Glomerular visceral epithelial cell (primary cell): Measurements from ENCODE around the gene THSD7A.
A peak's percentile ranks its signal among the peaks of the same experiment; 100 is the strongest.

Experiments used
- DNase-seq: peaks from one replicate; pipeline ENCODE4 v3.0.0-alpha.2; 2016; ENCODE audit errors: extremely low spot score

Gene THSD7A

DNA sequence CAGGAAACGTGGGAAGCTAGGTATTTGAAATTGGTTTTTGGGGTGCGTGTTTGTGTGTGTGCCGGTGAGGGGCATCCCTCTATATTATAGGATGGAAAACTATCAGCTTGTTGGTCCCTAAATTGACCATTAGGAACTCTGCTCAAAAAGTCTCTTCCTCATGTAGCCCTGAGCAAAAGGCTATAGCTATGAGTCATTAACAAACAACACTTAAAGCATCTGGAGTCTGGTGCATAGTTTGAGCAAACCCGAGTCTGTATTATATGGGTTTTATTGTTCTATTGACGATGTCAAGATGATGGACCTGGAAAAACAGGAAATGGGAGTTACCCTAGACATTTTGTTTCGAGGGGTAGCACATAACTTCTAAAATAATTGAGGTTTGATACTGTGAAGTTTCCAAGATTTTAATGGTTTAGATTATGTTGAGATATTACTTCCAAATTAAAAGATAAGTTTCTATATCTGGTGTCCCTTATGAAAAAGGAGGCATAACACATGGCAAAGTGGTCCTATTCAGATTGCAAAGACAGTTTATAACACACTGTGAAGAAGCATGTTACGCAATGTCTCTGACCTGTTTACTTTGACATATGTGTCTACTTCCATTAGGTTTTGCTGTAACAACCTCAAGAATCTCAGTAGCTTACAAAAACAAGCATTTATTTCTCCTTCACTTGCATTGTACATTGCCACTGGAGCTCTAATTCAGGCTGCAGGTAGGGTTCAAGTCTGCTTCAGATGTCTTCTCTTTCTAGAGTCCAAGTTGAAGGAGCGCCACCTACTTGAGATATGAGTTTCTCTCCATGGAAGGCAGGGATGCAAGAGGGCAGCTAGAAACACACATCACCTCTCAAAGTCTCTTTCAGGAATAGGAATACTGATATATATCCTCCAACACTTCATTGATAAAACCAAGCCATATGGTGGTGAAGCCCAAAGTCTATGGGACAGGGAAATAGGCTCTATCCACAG lies 500.6 kb downstream of the THSD7A start:
- DNase-seq: no peak

DNA sequence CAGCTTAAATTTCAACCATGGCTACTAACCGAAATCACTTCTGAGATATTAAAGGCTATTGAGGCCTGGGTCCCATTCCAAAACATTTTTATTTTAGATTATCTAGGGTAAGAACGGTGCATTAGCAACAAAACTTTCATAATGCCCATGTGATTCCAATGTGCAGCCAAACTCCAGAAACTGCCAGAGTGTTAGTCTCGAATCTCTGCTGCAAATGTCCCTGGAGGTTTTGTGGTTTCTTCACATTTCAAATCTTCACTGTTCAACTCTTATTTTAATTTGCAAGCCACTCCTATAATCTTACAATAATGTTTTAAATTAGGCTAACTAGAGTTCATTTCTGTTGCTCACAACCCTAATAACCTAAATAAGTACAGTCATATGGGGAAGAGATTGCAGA lies 501.3 kb downstream of the THSD7A start:
- DNase-seq: no peak

GRCh38 chr7:11330208-11330607 lies 501.8 kb downstream of the THSD7A start:
- no peak for DNase-seq

DNA sequence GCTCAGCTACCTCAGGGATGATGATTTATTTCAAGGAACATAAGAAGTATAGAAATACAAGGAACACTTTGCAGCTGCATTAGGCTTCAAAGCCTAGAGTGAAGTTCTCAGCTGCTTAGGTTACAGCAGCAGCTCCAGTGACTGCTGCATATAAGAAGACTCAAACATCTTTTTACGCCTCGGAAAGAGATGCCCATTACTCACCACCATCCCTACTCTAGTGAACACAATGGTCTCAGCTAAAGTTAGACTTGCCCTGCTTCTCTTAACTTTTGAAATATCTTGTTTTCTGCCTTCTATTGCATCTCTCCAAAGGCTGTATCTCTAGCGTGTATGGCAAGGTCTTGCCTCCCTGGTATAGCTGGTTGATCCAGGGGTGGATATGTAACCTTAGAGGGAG lies 502.4 kb downstream of the THSD7A start:
- DNase-seq: no peak

GRCh38 chr7:11328309-11328708 lies 503.7 kb downstream of the THSD7A start:
- peak; percentile 46 for DNase-seq

DNA sequence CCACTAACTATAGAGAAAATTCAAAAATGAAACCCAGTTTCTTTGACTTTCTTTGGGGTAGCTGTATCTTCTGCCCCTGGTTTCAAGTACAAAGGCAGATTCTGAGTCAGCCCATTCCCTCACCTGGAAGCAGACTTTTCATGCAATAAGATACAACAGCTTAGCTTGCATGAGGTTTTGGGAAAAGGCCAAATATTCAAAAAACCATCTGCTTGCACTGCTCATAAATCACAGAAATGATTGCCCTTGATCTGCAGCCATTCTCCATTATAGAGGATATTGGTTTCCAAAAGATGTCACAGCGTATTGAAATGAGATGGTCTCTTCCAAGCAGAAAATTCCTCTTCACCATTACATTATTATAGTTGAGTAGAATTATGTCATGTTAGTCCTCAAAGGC lies 504.4 kb downstream of the THSD7A start:
- DNase-seq: no peak
